ENCODE measurements around the gene ZNF474.

GRCh38 chr5:122195802-122196394 lies 66.6 kb downstream of the ZNF474 start:
- TF ChIP-seq ELF4 (CRISPR knock-in tag; IDR thresholded peaks at IDR 0.05; ENCODE audit: low read depth) (no peak), CTCF (IDR thresholded peaks at IDR 0.05) (peak; percentile 52), SMAD3 (CRISPR knock-in tag; IDR thresholded peaks at IDR 0.05; ENCODE audit: borderline replicate concordance) (no peak), NFATC4 (CRISPR knock-in tag; IDR thresholded peaks at IDR 0.05) (no peak), ATF6 (CRISPR knock-in tag; IDR thresholded peaks at IDR 0.05) (no peak), ZNF396 (CRISPR knock-in tag; IDR thresholded peaks at IDR 0.05; ENCODE audit: borderline replicate concordance) (no peak), SP1 (CRISPR knock-in tag; conservative IDR thresholded peaks at IDR 0.05) (no peak)
- TF ChIP-seq, protein P1, sequence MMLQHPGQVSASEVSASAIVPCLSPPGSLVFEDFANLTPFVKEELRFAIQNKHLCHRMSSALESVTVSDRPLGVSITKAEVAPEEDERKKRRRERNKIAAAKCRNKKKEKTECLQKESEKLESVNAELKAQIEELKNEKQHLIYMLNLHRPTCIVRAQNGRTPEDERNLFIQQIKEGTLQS (CRISPR knock-in tag; conservative IDR thresholded peaks at IDR 0.05) = no peak
- TF ChIP-seq, protein P2, sequence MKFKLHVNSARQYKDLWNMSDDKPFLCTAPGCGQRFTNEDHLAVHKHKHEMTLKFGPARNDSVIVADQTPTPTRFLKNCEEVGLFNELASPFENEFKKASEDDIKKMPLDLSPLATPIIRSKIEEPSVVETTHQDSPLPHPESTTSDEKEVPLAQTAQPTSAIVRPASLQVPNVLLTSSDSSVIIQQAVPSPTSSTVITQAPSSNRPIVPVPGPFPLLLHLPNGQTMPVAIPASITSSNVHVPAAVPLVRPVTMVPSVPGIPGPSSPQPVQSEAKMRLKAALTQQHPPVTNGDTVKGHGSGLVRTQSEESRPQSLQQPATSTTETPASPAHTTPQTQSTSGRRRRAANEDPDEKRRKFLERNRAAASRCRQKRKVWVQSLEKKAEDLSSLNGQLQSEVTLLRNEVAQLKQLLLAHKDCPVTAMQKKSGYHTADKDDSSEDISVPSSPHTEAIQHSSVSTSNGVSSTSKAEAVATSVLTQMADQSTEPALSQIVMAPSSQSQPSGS (CRISPR knock-in tag; IDR thresholded peaks at IDR 0.05; ENCODE audit: borderline replicate concordance, low read depth) = no peak
- TF ChIP-seq, protein P3, sequence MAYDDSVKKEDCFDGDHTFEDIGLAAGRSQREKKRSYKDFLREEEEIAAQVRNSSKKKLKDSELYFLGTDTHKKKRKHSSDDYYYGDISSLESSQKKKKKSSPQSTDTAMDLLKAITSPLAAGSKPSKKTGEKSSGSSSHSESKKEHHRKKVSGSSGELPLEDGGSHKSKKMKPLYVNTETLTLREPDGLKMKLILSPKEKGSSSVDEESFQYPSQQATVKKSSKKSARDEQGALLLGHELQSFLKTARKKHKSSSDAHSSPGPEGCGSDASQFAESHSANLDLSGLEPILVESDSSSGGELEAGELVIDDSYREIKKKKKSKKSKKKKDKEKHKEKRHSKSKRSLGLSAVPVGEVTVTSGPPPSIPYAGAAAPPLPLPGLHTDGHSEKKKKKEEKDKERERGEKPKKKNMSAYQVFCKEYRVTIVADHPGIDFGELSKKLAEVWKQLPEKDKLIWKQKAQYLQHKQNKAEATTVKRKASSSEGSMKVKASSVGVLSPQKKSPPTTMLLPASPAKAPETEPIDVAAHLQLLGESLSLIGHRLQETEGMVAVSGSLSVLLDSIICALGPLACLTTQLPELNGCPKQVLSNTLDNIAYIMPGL (CRISPR knock-in tag; IDR thresholded peaks at IDR 0.05) = no peak

Measured in WTC11 (cell line).